A549 (cell line): ENCODE data around the gene MFF. TPM values are rescaled to one million over a fixed set of nuclear protein-coding genes. Genes with fewer than 3 reads are reported as not detected.

ENCODE experiments used
- ATAC-seq, 2 experiments: fragments of 200-7000 bp in 1 of 2; fragments of >200 bp in 1 of 2; cut with Nextera tagmentation in 1 of 2; cut with Tn5 transposase in 1 of 2; 3 replicates each; pipeline versions ENCODE4 v1.8.0 to v1.9.1; 2018 to 2020; ENCODE audit warnings: mild to moderate bottlenecking in 1 of 2, moderate library complexity in 1 of 2
- CTCF ChIA-PET: fragments of 300-600 bp; sonication (Branson Sonifier 250); formaldehyde crosslinking; extraction: SDS; loops from one replicate; lab custom pipeline; 2021; ENCODE audit warnings: antibody characterized with exemption, inconsistent platforms; lab: Yijun Ruan, JAX
- POLR2A ChIA-PET: fragments of 350-600 bp; formaldehyde crosslinking; extraction: SDS; loops from one replicate; lab custom pipeline; 2021; ENCODE audit warnings: antibody characterized with exemption, inconsistent platforms; lab: Yijun Ruan, JAX
- DNase-seq, 2 experiments: peaks; one replicate each; pipeline versions ENCODE4 v3.0.0 to v3.0.0-alpha.2; 2011 to 2016; ENCODE audit warnings: low read depth in 1 of 2, low spot score in 1 of 2
- FAIRE-seq: peaks from 2 replicates; lab custom pipeline; 2011; peaks lifted over from hg19 to GRCh38; lab: Jason Lieb, UNC
- H3K27ac ChIP-seq, 2 experiments: fragments of >200 bp; sonication (Bioruptor Twin); formaldehyde crosslinking; 3 replicates each; pipeline ENCODE4 v1.5.1; 2016 to 2017
- H3K4me1 ChIP-seq: fragments of >200 bp; sonication (Bioruptor Twin); formaldehyde crosslinking; 3 replicates; pipeline ENCODE4 v1.6.1; 2016
- H3K4me2 ChIP-seq: fragments of >200 bp; sonication (Bioruptor Twin); formaldehyde crosslinking; 3 replicates; pipeline ENCODE4 v1.6.1; 2016
- H3K4me3 ChIP-seq: fragments of >200 bp; sonication (Bioruptor Twin); formaldehyde crosslinking; 3 replicates; pipeline ENCODE4 v1.5.1; 2016
- H3K9me3 ChIP-seq: fragments of >200 bp; sonication (Bioruptor Twin); formaldehyde crosslinking; 3 replicates; pipeline ENCODE4 v1.6.1; 2016
- CBX2 ChIP-seq: fragments of 200-600 bp; sonication (generic); IDR thresholded peaks from 2 replicates; pipeline ENCODE4 v1.6.1; 2016; ENCODE audit warnings: low read depth, mild to moderate bottlenecking, borderline replicate concordance
- CHD2 ChIP-seq: fragments of 150-350 bp; IDR thresholded peaks from 2 replicates; pipeline ENCODE4 v1.6.1; 2014; ENCODE audit warnings: low read length; ENCODE audit not compliant: partially characterized antibody
- CHD4 ChIP-seq: fragments of 200-600 bp; sonication (generic); IDR thresholded peaks from 2 replicates; pipeline ENCODE4 v1.6.1; 2016; ENCODE audit warnings: antibody characterized with exemption, mild to moderate bottlenecking, borderline replicate concordance
- EP300 ChIP-seq, 2 experiments: fragments of >200 bp; sonication (Bioruptor Twin); formaldehyde crosslinking; IDR thresholded peaks; 2 replicates in 1 of 2; 3 replicates in 1 of 2; pipeline ENCODE4 v1.6.1; 2016 to 2017
- ESRRA ChIP-seq: fragments of 150-350 bp; IDR thresholded peaks from 2 replicates; pipeline ENCODE4 v1.6.1; 2014; ENCODE audit warnings: mild to moderate bottlenecking, low read length, borderline replicate concordance
- FOSB ChIP-seq: fragments of 250-450 bp; sonication (Bioruptor Pico); IDR thresholded peaks from 2 replicates; pipeline ENCODE4 v1.5.0; 2020; ENCODE audit warnings: mild to moderate bottlenecking, moderate library complexity
- FOSL2 ChIP-seq, 2 experiments: fragments of 450-650 bp in 1 of 2; fragments of >200 bp in 1 of 2; sonication (Bioruptor Twin) in 1 of 2; formaldehyde crosslinking; IDR thresholded peaks; 2 replicates each; pipeline versions ENCODE4 v1.5.0 to v1.6.1; 2016 to 2020; ENCODE audit warnings: mild to moderate bottlenecking in 1 of 2, moderate library complexity in 1 of 2
- FOXS1 ChIP-seq: fragments of 250-450 bp; sonication (Bioruptor Pico); IDR thresholded peaks from 2 replicates; pipeline ENCODE4 v1.5.0; 2020; ENCODE audit warnings: mild to moderate bottlenecking, moderate library complexity
- POLR2A ChIP-seq: IDR thresholded peaks from 2 replicates; pipeline ENCODE4 v1.6.1; 2012; ENCODE audit warnings: mild to moderate bottlenecking, low read length
- POLR2AphosphoS2 ChIP-seq: conservative IDR thresholded peaks from 2 replicates; pipeline ENCODE4 v1.6.1; 2012; ENCODE audit warnings: low read length, improper control_type of control experiment, inconsistent platforms
- RFX5 ChIP-seq: fragments of 450-650 bp; IDR thresholded peaks from 2 replicates; pipeline ENCODE4 v1.7.1; 2014; ENCODE audit warnings: antibody characterized with exemption, mild to moderate bottlenecking, moderate library complexity
- SREBF2 ChIP-seq: fragments of 450-650 bp; IDR thresholded peaks from 2 replicates; pipeline ENCODE4 v1.6.1; 2014; ENCODE audit warnings: mild to moderate bottlenecking, moderate library complexity
- TP53 ChIP-seq: fragments of 250-450 bp; sonication (Bioruptor Pico); IDR thresholded peaks from 2 replicates; pipeline ENCODE4 v1.5.0; 2021; ENCODE audit warnings: mild to moderate bottlenecking, moderate library complexity
- ZFP36 ChIP-seq: fragments of 450-650 bp; IDR thresholded peaks from 2 replicates; pipeline ENCODE4 v1.6.1; 2014; ENCODE audit warnings: borderline replicate concordance; ENCODE audit not compliant: partially characterized antibody
- ZSCAN20 ChIP-seq: fragments of 250-450 bp; sonication (Bioruptor Pico); IDR thresholded peaks from 2 replicates; pipeline ENCODE4 v1.8.0; 2022; ENCODE audit warnings: mild to moderate bottlenecking, moderate library complexity
- WGBS: methylation state at CpG from one replicate; pipeline ENCODE4 v1.1.6; 2017; ENCODE audit errors: missing lambda C conversion rate; 5-methylcytosine and 5-hydroxymethylcytosine counted together
- polyA plus RNA-seq, 4 experiments: library from polyadenylated mRNA; depleted of rRNA in 3 of 4; stranded (reverse); fragments of >200 nt; fragmentation: RNase III in 1 of 4; extraction: RNeasy Plus Mini Kit Qiagen cat#74134 plus additional on column Dnase treatment in 1 of 4; gene quantifications; 2 replicates in 3 of 4; 3 replicates in 1 of 4; pipeline ENCODE4 v1.2.3, GENCODE V29; 2011 to 2017
- TF ChIP-seq, protein P1 (sequence below): fragments of >200 bp; sonication (Bioruptor Twin); formaldehyde crosslinking; IDR thresholded peaks from 3 replicates; pipeline ENCODE4 v1.5.1; 2016
- TF ChIP-seq, protein P2 (sequence below): fragments of 250-450 bp; sonication (Bioruptor Pico); IDR thresholded peaks from 2 replicates; pipeline ENCODE4 v1.5.0; 2020; ENCODE audit warnings: low read depth, mild to moderate bottlenecking, moderate library complexity

The MFF gene
- polyA plus RNA-seq, 2 of the 4 experiments (the other 2 are of a cell fraction), result 135 to 252 TPM

DNA sequence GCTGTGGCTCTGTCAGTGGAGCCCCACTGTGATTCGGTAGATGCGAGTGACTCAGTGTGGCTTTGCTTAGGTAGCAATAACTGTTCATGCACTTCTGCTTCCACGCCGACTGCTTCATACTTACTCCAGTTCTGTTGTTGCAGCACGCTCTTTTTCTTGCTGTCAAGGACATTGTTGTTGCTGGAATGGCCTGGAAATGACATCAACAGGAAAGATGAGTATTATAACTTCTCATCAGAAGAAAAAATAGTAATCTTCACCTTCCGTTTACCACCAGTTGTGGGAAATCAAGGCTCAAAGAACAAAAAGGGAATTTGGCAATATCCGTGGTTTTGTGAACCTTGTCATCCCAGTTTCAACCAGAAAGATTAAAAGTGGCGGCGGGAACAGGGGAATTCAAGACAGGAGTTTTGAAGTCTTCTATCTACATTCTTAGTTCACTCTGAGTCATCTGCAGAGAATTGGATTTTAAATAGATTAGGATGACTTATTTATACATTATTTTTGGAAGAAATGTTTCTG is 45.8 kb downstream of the MFF start:
- ChIA-PET POLR2A (no interaction called here), CTCF (no interaction called here)
- DNase-seq, result no peak
- no peak overlapping the region for H3K4me3 ChIP-seq
- H3K4me1 ChIP-seq, result peaks cover 69% of the 10 kb centered on the region
- WGBS, result 67% methylated on average over 9 of the region's 9 CpGs
- peak overlapping the region; percentile 58 to 85 for H3K27ac ChIP-seq
- TF ChIP-seq CHD4 (no peak), ZSCAN20 (CRISPR knock-in tag) (no peak), ESRRA (no peak), POLR2AphosphoS2 (no peak), EP300 (IDR thresholded peaks at IDR 0.05) (peak in 1 of 2 experiments; percentile 33; a peak in 2 of 5 replicates), FOSL2 (IDR thresholded peaks at IDR 0.05) (no peak), FOSL2 (CRISPR knock-in tag; IDR thresholded peaks at IDR 0.05) (0 out of 2 replicates have a peak, but pooled peaks have one; percentile 12), ZFP36 (no peak), CHD2 (no peak)
- TF ChIP-seq, protein P1, sequence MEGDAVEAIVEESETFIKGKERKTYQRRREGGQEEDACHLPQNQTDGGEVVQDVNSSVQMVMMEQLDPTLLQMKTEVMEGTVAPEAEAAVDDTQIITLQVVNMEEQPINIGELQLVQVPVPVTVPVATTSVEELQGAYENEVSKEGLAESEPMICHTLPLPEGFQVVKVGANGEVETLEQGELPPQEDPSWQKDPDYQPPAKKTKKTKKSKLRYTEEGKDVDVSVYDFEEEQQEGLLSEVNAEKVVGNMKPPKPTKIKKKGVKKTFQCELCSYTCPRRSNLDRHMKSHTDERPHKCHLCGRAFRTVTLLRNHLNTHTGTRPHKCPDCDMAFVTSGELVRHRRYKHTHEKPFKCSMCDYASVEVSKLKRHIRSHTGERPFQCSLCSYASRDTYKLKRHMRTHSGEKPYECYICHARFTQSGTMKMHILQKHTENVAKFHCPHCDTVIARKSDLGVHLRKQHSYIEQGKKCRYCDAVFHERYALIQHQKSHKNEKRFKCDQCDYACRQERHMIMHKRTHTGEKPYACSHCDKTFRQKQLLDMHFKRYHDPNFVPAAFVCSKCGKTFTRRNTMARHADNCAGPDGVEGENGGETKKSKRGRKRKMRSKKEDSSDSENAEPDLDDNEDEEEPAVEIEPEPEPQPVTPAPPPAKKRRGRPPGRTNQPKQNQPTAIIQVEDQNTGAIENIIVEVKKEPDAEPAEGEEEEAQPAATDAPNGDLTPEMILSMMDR, result no peak
- TF ChIP-seq, protein P2, sequence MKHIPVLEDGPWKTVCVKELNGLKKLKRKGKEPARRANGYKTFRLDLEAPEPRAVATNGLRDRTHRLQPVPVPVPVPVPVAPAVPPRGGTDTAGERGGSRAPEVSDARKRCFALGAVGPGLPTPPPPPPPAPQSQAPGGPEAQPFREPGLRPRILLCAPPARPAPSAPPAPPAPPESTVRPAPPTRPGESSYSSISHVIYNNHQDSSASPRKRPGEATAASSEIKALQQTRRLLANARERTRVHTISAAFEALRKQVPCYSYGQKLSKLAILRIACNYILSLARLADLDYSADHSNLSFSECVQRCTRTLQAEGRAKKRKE (CRISPR knock-in tag), result no peak
- ATAC-seq, result no peak
- H3K9me3 ChIP-seq, result no peaks in the 10 kb centered on the region
- 0 out of 3 replicates have a peak overlapping the region, but pooled peaks have one; percentile 4 for H3K4me2 ChIP-seq
- no peak for FAIRE-seq

DNA sequence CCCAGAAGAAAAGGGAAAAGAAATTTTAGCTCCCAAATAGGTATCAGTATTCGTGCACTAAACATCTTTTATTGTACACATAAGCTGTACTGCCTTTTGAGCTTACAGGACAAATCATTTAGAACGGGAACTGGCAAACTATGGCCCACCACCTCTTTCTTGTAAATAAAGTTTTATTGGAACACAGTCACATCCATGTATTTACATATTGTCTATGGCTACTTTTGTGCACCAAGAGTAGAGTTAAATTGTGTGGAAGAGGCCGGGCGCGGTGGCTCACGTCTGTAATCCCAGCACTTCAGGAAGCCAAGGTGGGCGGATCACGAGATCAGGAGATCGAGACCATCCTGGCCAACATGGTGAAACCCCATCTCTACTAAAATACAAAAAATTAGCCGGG is 48.3 kb downstream of the MFF start:
- H3K4me3 ChIP-seq, result no peak overlapping the region
- peak overlapping the region; percentile 4 to 85; a peak in 4 of 6 replicates for H3K27ac ChIP-seq
- ChIA-PET POLR2A (interaction anchor here (0.7 kb wide), 1 partner anchor 1895 kb away, joined by 8 read pairs; no protein-coding TSS in a partner anchor), CTCF (interaction anchor here (0.6 to 1.5 kb wide), 4 partner anchors 11 to 393 kb away, joined by 3 to 5 read pairs (median 4); no protein-coding TSS in a partner anchor)
- no peak for DNase-seq
- no peak for ATAC-seq
- H3K4me1 ChIP-seq, result peaks cover 72% of the 10 kb centered on the region
- H3K9me3 ChIP-seq, result no peaks in the 10 kb centered on the region
- WGBS, result 93% methylated on average over 10 of the region's 10 CpGs
- no peak for TF ChIP-seq CBX2
- TF ChIP-seq FOSB (CRISPR knock-in tag), result no peak
- TF ChIP-seq RFX5, result no peak
- no peak for TF ChIP-seq TP53 (CRISPR knock-in tag)
- TF ChIP-seq CHD2, result no peak
- no peak for TF ChIP-seq POLR2A
- no peak overlapping the region for H3K4me2 ChIP-seq
- FAIRE-seq, result no peak

DNA sequence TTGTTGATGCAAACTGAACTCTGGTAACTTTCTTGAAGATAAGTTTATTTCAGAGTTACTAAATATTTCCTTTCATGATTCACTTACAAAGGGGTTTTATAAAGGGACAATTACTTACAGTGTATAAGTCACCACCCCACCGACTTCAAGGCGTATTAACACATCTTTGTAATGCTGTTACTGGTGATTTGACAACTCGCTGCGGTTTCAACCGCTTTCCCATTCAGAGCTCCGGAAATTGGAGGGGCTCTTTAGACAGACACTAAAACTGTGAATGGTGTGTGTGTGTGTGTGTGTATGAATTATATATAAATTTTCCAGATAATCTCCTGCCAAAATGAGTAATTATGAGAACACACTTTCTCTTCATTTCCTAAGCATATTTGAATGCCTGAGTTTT is 49.1 kb downstream of the MFF start:
- Histone ChIP-seq H3K4me1 (peaks cover 72% of the 10 kb centered on the region), H3K4me2 (0 out of 3 replicates have a peak overlapping the region, but pooled peaks have one; percentile 8), H3K27ac (peak overlapping the region; percentile 80 to 99; a peak in 5 of 6 replicates), H3K9me3 (no peaks in the 10 kb centered on the region), H3K4me3 (no peak overlapping the region)
- no peak for TF ChIP-seq SREBF2
- TF ChIP-seq FOXS1, result no peak
- POLR2A ChIA-PET, result no interaction called here
- FAIRE-seq (no peak), DNase-seq (no peak), ATAC-seq (no peak)
- CTCF ChIA-PET, result interaction anchor here (0.6 to 1.5 kb wide), 2 partner anchors 32 to 196 kb away, joined by 3 to 5 read pairs; no protein-coding TSS in a partner anchor
- WGBS, result 93% methylated on average over 6 of the region's 6 CpGs
